ENCODE measurements around the gene MID1. TPM values are rescaled to one million over a fixed set of nuclear protein-coding genes. Genes with fewer than 3 reads are reported as not detected.

MID1 gene
- polyA plus RNA-seq, 2 of the 4 experiments (the other 2 are of a cell fraction), result 59.5 to 106 TPM

- Histone ChIP-seq H3K4me1 (peaks cover 95% of the 10 kb centered on the region), H3K4me2 (peak overlapping the region; percentile 69), H3K9me3 (peaks cover 3% of the 10 kb centered on the region; the same call in 2 of the 3 replicates), H3K4me3 (0 out of 3 replicates have a peak overlapping the region, but pooled peaks have one; percentile 5), H3K27ac (peak overlapping the region; percentile 81 to 97)
- WGBS (ENCODE audit: missing lambda C conversion rate), result 0% methylated on average over 2 of the region's 3 CpGs
- CTCF ChIA-PET, result no interaction called here
- ATAC-seq, result peak in 1 of 2 experiments; percentile 43; a peak in 3 of 6 replicates
- no peak for DNase-seq (ENCODE audit: low read depth in 1 of 2, low spot score in 1 of 2)
- POLR2A ChIA-PET, result no interaction called here
- TF ChIP-seq MYC (IDR thresholded peaks at IDR 0.05; ENCODE audit: borderline replicate concordance, low read length), result no peak
- no peak for TF ChIP-seq CHD2 (IDR thresholded peaks at IDR 0.05; ENCODE audit: low read length, partially characterized antibody)
- no peak for FAIRE-seq
Measured at GRCh38 chrX:10568428-10568827, 52.0 kb downstream of the MID1 start.

- FAIRE-seq (no peak), DNase-seq (ENCODE audit: low read depth in 1 of 2, low spot score in 1 of 2) (no peak), ATAC-seq (peak; percentile 6 to 32; a peak in 4 of 6 replicates)
- peak overlapping the region; percentile 69 for H3K4me2 ChIP-seq
- ChIA-PET POLR2A (no interaction called here), CTCF (interaction anchor here (0.8 to 1.4 kb wide), 3 partner anchors 12 to 533 kb away, joined by 3 to 4 read pairs (median 3); no protein-coding TSS in a partner anchor)
- no peaks in the 10 kb centered on the region for H3K9me3 ChIP-seq
- H3K4me3 ChIP-seq, result peak overlapping the region; percentile 15; the same call in 2 of the 3 replicates
- peak overlapping the region; percentile 81 to 90 for H3K27ac ChIP-seq
- TF ChIP-seq CBX8 (IDR thresholded peaks at IDR 0.05) (no peak), MYC (IDR thresholded peaks at IDR 0.05; ENCODE audit: borderline replicate concordance, low read length) (no peak), RCOR1 (IDR thresholded peaks at IDR 0.05; ENCODE audit: low read depth, low read length) (no peak), HOXB13 (CRISPR knock-in tag; IDR thresholded peaks at IDR 0.05; ENCODE audit: low read depth) (no peak), FOSB (CRISPR knock-in tag; IDR thresholded peaks at IDR 0.05) (no peak), NR3C1 (IDR thresholded peaks at IDR 0.05) (no peak), POLR2AphosphoS2 (conservative IDR thresholded peaks at IDR 0.05; ENCODE audit: low read length) (no peak), ELK1 (IDR thresholded peaks at IDR 0.05; ENCODE audit: low read depth, low read length) (no peak), EHMT2 (IDR thresholded peaks at IDR 0.05; ENCODE audit: low read depth) (no peak), GATA3 (IDR thresholded peaks at IDR 0.05; ENCODE audit: borderline replicate concordance) (no peak)
- peaks cover 96% of the 10 kb centered on the region for H3K4me1 ChIP-seq
- WGBS (ENCODE audit: missing lambda C conversion rate), result 66% methylated on average over 7 of the region's 20 CpGs
Measured at GRCh38 chrX:10567136-10567535, 53.2 kb downstream of the MID1 start.

GRCh38 chrX:10566716-10567097 lies 53.7 kb downstream of the MID1 start:
- Histone ChIP-seq H3K9me3 (no peaks in the 10 kb centered on the region), H3K4me1 (peaks cover 93% of the 10 kb centered on the region), H3K27ac (peak overlapping the region; percentile 81 to 90), H3K4me2 (peak overlapping the region; percentile 69), H3K4me3 (peak overlapping the region; percentile 15; the same call in 2 of the 3 replicates)
- POLR2A ChIA-PET, result no interaction called here
- 6% methylated on average over 10 of the region's 11 CpGs for WGBS (ENCODE audit: missing lambda C conversion rate)
- ATAC-seq (peak; percentile 50 to 65; a peak in 5 of 6 replicates), FAIRE-seq (peak; percentile 100), DNase-seq (ENCODE audit: low read depth in 1 of 2, low spot score in 1 of 2) (peak in 1 of 2 experiments; percentile 65)
- no peak for TF ChIP-seq MAZ (IDR thresholded peaks at IDR 0.05; ENCODE audit: borderline replicate concordance, low read depth, low read length)
- no peak for TF ChIP-seq ZFP36 (IDR thresholded peaks at IDR 0.05; ENCODE audit: borderline replicate concordance, partially characterized antibody)
- TF ChIP-seq FOSB (CRISPR knock-in tag; IDR thresholded peaks at IDR 0.05), result no peak
- no peak for TF ChIP-seq ZNF302 (CRISPR knock-in tag; IDR thresholded peaks at IDR 0.05)
- no peak for TF ChIP-seq ZC3H11A (IDR thresholded peaks at IDR 0.05)
- no peak for TF ChIP-seq E2F6 (IDR thresholded peaks at IDR 0.05; ENCODE audit: borderline replicate concordance, low read depth)
- TF ChIP-seq MAFK (IDR thresholded peaks at IDR 0.05; ENCODE audit: partially characterized antibody), result no peak
- CTCF ChIA-PET, result interaction anchor here (0.9 to 1.4 kb wide), 2 partner anchors 11 to 534 kb away, joined by 3 to 4 read pairs; no protein-coding TSS in a partner anchor

- ChIA-PET POLR2A (no interaction called here), CTCF (no interaction called here)
- Histone ChIP-seq H3K4me3 (no peak overlapping the region), H3K4me2 (peak overlapping the region; percentile 69), H3K27ac (peak overlapping the region; percentile 81 to 90; a peak in 5 of 6 replicates), H3K9me3 (no peaks in the 10 kb centered on the region), H3K4me1 (peaks cover 71% of the 10 kb centered on the region)
- DNase-seq (ENCODE audit: low read depth in 1 of 2, low spot score in 1 of 2) (no peak), ATAC-seq (no peak), FAIRE-seq (no peak)
- WGBS (ENCODE audit: missing lambda C conversion rate), result 37% methylated on average over 3 of the region's 3 CpGs
- TF ChIP-seq RNF2 (IDR thresholded peaks at IDR 0.05; ENCODE audit: borderline replicate concordance, low read depth), result no peak
- TF ChIP-seq EHMT2 (IDR thresholded peaks at IDR 0.05; ENCODE audit: low read depth), result no peak
- TF ChIP-seq SMC3 (IDR thresholded peaks at IDR 0.05), result no peak
- TF ChIP-seq NPAS2 (CRISPR knock-in tag; IDR thresholded peaks at IDR 0.05; ENCODE audit: borderline replicate concordance), result no peak
- TF ChIP-seq ZSCAN20 (CRISPR knock-in tag; IDR thresholded peaks at IDR 0.05), result no peak
- TF ChIP-seq HMGXB4 (CRISPR knock-in tag; IDR thresholded peaks at IDR 0.05; ENCODE audit: borderline replicate concordance), result no peak
- TF ChIP-seq BHLHE40 (IDR thresholded peaks at IDR 0.05; ENCODE audit: low read depth, low read length), result no peak
- no peak for TF ChIP-seq E2F6 (IDR thresholded peaks at IDR 0.05; ENCODE audit: borderline replicate concordance, low read depth)
Measured at GRCh38 chrX:10564484-10564883, 55.9 kb downstream of the MID1 start.
